Loucy (cell line): Measurements from ENCODE around the gene CYP27B1.

Source experiments
- H2AFZ ChIP-seq: fragments of 200-600 bp; sonication (generic); 2 replicates; pipeline ENCODE4 v1.6.0; 2016; ENCODE audit warnings: antibody characterized with exemption, mild to moderate bottlenecking, low read length, moderate library complexity
- H3F3A ChIP-seq: fragments of 200-600 bp; 2 replicates; pipeline ENCODE4 v1.6.0; 2016; ENCODE audit warnings: antibody characterized with exemption, low read depth, mild to moderate bottlenecking
- H3K27me3 ChIP-seq: fragments of 200-600 bp; sonication (generic); 2 replicates; pipeline ENCODE4 v1.6.1; 2014; ENCODE audit warnings: low read length, mild to moderate bottlenecking; ENCODE audit not compliant: insufficient read depth, poor library complexity, severe bottlenecking
- H3K36me3 ChIP-seq: fragments of 200-600 bp; sonication (generic); 2 replicates; pipeline ENCODE4 v1.6.1; 2016; ENCODE audit warnings: low read length; ENCODE audit not compliant: insufficient read depth
- H3K4me1 ChIP-seq: fragments of 200-600 bp; sonication (generic); 2 replicates; pipeline ENCODE4 v1.5.1; 2014; ENCODE audit warnings: low read length, mild to moderate bottlenecking; ENCODE audit not compliant: insufficient read depth, poor library complexity, severe bottlenecking
- H3K4me2 ChIP-seq: fragments of 200-600 bp; sonication (generic); 2 replicates; pipeline ENCODE4 v1.6.0; 2014; ENCODE audit warnings: antibody characterized with exemption, low read length, low read depth, mild to moderate bottlenecking; ENCODE audit not compliant: poor library complexity, severe bottlenecking
- H3K4me3 ChIP-seq: fragments of 200-600 bp; sonication (generic); 2 replicates; pipeline ENCODE4 v1.5.1; 2014; ENCODE audit warnings: low read length, mild to moderate bottlenecking, mixed read lengths; ENCODE audit not compliant: poor library complexity, severe bottlenecking
- H3K79me2 ChIP-seq: fragments of 200-600 bp; sonication (generic); 2 replicates; pipeline ENCODE4 v1.6.1; 2014; ENCODE audit warnings: low read length; ENCODE audit not compliant: insufficient read depth
- H3K9ac ChIP-seq: fragments of 200-600 bp; sonication (generic); 2 replicates; pipeline ENCODE4 v1.6.0; 2014; ENCODE audit warnings: mild to moderate bottlenecking, low read depth, low read length, moderate library complexity; ENCODE audit not compliant: poor library complexity, severe bottlenecking
- H3K9me2 ChIP-seq: fragments of 200-600 bp; sonication (generic); replicated peaks from 2 replicates; pipeline ENCODE4 v1.6.1; 2016; ENCODE audit warnings: low read depth, low read length, mixed read lengths
- H3K9me3 ChIP-seq: fragments of 200-600 bp; sonication (generic); 2 replicates; pipeline ENCODE4 v1.6.1; 2014; ENCODE audit warnings: mild to moderate bottlenecking, antibody characterized with exemption, low read length, low read depth; ENCODE audit not compliant: insufficient read depth
- H4K20me1 ChIP-seq: fragments of 200-600 bp; sonication (generic); 2 replicates; pipeline ENCODE4 v1.6.0; 2014; ENCODE audit warnings: antibody characterized with exemption, low read length, mild to moderate bottlenecking; ENCODE audit not compliant: insufficient read depth, poor library complexity, severe bottlenecking
- EZH2phosphoT487 ChIP-seq: fragments of 200-600 bp; IDR thresholded peaks from 2 replicates; pipeline ENCODE4 v1.6.1; 2018; ENCODE audit warnings: antibody characterized with exemption, mild to moderate bottlenecking, moderate library complexity, borderline replicate concordance
- TF ChIP-seq, protein P1 (sequence below): fragments of 200-600 bp; sonication (generic); conservative IDR thresholded peaks from 2 replicates; pipeline ENCODE4 v1.5.1; 2014; ENCODE audit warnings: mild to moderate bottlenecking, antibody characterized with exemption, low read length

CYP27B1 gene

GRCh38 chr12:57765698-57766463 lies 997 bp downstream of the CYP27B1 start:
- TF ChIP-seq EZH2phosphoT487: no peak
- TF ChIP-seq, protein P1, sequence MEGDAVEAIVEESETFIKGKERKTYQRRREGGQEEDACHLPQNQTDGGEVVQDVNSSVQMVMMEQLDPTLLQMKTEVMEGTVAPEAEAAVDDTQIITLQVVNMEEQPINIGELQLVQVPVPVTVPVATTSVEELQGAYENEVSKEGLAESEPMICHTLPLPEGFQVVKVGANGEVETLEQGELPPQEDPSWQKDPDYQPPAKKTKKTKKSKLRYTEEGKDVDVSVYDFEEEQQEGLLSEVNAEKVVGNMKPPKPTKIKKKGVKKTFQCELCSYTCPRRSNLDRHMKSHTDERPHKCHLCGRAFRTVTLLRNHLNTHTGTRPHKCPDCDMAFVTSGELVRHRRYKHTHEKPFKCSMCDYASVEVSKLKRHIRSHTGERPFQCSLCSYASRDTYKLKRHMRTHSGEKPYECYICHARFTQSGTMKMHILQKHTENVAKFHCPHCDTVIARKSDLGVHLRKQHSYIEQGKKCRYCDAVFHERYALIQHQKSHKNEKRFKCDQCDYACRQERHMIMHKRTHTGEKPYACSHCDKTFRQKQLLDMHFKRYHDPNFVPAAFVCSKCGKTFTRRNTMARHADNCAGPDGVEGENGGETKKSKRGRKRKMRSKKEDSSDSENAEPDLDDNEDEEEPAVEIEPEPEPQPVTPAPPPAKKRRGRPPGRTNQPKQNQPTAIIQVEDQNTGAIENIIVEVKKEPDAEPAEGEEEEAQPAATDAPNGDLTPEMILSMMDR: no peak
- no peaks in the 10 kb centered on the region for H3K9me3 ChIP-seq
- H3K36me3 ChIP-seq: no peaks in the 10 kb centered on the region
- no peak overlapping the region for H2AFZ ChIP-seq
- H4K20me1 ChIP-seq: peaks cover under 1% of the 10 kb centered on the region
- H3K9ac ChIP-seq: no peak overlapping the region
- peaks cover 4% of the 10 kb centered on the region for H3K4me1 ChIP-seq
- H3K9me2 ChIP-seq: no peaks in the 10 kb centered on the region
- no peaks in the 10 kb centered on the region for H3K27me3 ChIP-seq
- no peaks in the 10 kb centered on the region for H3F3A ChIP-seq
- no peak overlapping the region for H3K4me3 ChIP-seq
- H3K4me2 ChIP-seq: no peak overlapping the region
- H3K79me2 ChIP-seq: peaks cover 5% of the 10 kb centered on the region

DNA sequence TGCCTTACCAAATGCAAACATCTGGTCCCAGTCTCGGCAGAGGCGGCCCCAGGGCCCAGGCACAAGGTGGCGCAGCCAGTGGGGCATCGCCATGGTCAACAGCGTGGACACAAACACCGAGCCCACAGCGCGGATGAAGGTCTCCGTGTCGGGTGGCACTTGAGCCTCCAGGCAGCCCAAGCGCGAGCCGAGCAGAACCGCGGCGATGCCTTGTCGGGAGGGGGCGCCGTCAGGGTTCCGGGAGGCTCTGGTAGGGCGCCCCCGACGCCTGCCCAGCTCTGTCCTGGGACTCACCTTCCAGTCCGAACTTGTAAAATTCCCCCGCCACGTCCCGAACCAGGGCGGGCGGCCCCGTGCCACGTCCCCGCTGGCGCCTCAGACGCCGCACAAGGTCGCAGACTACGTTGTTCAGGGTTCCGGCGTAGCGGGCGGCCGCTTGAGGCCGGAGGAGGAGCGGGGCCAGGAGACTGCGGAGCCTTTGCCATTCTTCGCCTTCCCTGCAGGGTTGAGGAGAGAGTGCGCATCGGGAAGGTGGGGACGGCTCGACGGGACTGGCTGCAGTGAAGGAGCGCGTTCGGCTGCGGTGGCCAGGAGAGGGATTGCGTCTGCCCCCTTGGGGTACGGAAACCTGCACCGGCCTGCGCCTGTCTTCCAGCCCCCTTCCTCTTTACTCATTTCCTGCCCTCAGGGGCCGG lies 1.7 kb downstream of the CYP27B1 start:
- H3K9me2 ChIP-seq: no peaks in the 10 kb centered on the region
- no peak overlapping the region for H3K4me2 ChIP-seq
- peaks cover 7% of the 10 kb centered on the region for H4K20me1 ChIP-seq
- H3K4me3 ChIP-seq: no peak overlapping the region
- H3K9ac ChIP-seq: no peak overlapping the region
- no peaks in the 10 kb centered on the region for H3K9me3 ChIP-seq
- H3K36me3 ChIP-seq: no peaks in the 10 kb centered on the region
- TF ChIP-seq, protein P1: no peak
- no peak for TF ChIP-seq EZH2phosphoT487
- H3K4me1 ChIP-seq: no peaks in the 10 kb centered on the region
- no peaks in the 10 kb centered on the region for H3F3A ChIP-seq
- H2AFZ ChIP-seq: no peak overlapping the region
- no peaks in the 10 kb centered on the region for H3K79me2 ChIP-seq
- H3K27me3 ChIP-seq: no peaks in the 10 kb centered on the region

DNA sequence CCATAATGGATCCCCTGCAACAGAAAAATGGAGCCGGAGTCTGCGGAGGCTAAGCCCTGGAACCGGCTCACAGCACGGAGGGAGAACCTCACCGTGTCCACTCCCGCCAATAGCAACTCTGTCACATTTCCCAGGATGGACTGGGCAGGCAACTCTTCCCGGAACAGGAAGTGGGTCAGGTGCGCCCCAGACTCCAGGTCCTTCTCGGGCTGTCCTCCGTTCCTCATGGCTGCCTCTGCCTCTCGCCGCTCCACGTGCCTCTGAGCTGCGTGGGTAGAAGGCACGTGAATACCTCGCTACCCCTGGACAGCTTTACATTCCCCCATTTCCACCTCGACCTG lies 2.2 kb downstream of the CYP27B1 start:
- TF ChIP-seq EZH2phosphoT487: no peak
- TF ChIP-seq, protein P1: no peak
- Histone ChIP-seq H4K20me1 (peaks cover 7% of the 10 kb centered on the region), H3K4me2 (no peak overlapping the region), H2AFZ (no peak overlapping the region), H3F3A (no peaks in the 10 kb centered on the region), H3K9ac (no peak overlapping the region), H3K9me3 (no peaks in the 10 kb centered on the region), H3K36me3 (no peaks in the 10 kb centered on the region), H3K79me2 (no peaks in the 10 kb centered on the region), H3K4me1 (no peaks in the 10 kb centered on the region), H3K27me3 (no peaks in the 10 kb centered on the region), H3K4me3 (no peak overlapping the region), H3K9me2 (no peaks in the 10 kb centered on the region)
